ENCODE results near the gene GRIN2A.

Gene GRIN2A

DNA sequence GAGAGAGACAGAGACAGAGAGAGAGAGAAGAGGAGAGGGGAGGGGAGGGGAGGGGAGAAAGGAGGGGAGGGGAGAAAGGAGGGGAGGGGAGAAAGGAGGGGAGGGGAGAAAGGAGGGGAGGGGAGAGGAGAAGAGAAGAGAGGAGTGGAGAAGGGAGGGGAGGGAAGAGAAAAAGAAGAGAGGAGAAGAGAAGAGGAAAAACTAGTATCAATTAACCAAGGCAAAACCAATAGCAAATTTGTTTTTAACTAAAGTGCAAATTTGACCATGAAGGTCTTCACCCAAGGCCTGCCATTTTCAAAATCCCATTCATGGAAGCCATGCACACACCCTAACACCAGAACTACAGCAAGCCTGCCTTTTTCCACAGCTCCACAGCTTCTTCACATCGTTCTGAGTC is 16.6 kb downstream of the GRIN2A start:
- Histone ChIP-seq H3K27me3 (ENCODE audit: insufficient read depth, low read length) (no peaks in the 10 kb centered on the region), H3K4me3 (ENCODE audit: low read depth, low read length) (no peak overlapping the region), H2AFZ (ENCODE audit: low read length, unreplicated experiment) (no peak overlapping the region), H3K36me3 (ENCODE audit: insufficient read depth, low read length) (no peaks in the 10 kb centered on the region), H3K79me2 (ENCODE audit: control insufficient read depth, insufficient read depth, low read length, unreplicated experiment) (no peaks in the 10 kb centered on the region), H3K27ac (ENCODE audit: low read depth, low read length) (no peak overlapping the region), H3K4me1 (ENCODE audit: control insufficient read depth, insufficient read depth, low read length, unreplicated experiment) (no peaks in the 10 kb centered on the region)

DNA sequence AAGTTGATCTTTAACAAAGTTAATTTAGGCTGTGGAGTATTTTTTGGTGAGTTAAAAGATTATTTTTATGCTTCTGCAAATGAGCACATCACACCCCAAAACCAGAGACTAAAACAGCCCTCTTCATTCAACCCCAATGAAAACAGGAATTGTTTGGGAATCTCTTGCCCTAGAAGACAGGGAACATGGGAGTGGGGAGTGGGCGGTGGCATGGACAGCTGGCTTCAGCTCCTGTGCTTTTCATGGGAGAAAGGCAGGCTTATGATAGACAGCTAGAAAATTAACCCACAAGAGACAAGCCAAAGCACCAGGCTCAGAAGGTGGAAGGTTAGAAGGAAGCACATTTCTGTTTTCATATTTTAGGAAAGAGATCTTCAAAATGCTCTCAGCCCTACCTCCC is 19.2 kb downstream of the GRIN2A start:
- no peaks in the 10 kb centered on the region for H3K27me3 ChIP-seq (ENCODE audit: insufficient read depth, low read length)
- no peaks in the 10 kb centered on the region for H3K79me2 ChIP-seq (ENCODE audit: control insufficient read depth, insufficient read depth, low read length, unreplicated experiment)
- no peak overlapping the region for H2AFZ ChIP-seq (ENCODE audit: low read length, unreplicated experiment)
- H3K36me3 ChIP-seq (ENCODE audit: insufficient read depth, low read length): no peaks in the 10 kb centered on the region
- no peaks in the 10 kb centered on the region for H3K4me1 ChIP-seq (ENCODE audit: control insufficient read depth, insufficient read depth, low read length, unreplicated experiment)
- H3K27ac ChIP-seq (ENCODE audit: low read depth, low read length): no peak overlapping the region
- H3K4me3 ChIP-seq (ENCODE audit: low read depth, low read length): no peak overlapping the region

DNA sequence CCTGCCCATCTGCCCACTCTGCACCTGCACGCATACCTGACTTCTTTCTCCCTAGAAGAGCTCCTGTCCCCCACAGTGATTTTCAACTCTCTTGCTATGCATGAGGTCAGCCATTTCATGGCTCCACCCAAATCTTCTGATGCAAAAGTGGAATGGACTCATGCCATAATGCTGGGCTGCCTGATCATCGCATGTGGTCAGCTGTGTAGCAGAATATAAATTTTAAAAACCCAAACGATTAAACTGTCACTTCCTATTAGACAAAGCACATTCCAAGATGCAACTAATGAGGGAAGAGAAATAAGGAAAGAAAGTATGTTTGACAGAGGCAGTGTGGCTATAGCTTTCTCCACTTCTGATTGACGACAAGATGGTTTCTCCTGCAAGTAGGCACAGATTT is 26.1 kb downstream of the GRIN2A start:
- H3K4me3 ChIP-seq (ENCODE audit: low read depth, low read length): no peak overlapping the region
- no peak overlapping the region for H3K27ac ChIP-seq (ENCODE audit: low read depth, low read length)

DNA sequence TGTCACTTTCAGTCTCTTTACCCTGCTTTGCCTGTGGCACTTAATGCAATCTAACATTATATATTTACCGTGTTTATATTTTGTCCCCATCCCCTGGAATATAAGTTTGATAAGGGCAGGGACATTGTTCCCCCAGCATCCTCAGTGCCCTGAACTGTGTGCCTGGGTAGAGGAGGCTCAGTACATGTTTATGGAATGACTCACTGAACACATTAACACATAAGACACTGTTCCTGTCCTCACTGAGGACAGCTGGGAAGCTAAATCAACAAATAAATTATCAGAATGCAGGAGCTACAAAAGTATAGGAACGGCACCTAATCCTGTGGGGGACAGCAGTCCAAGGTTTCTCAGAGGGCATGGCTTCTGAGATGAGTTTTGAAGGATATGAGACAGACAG is 27.8 kb downstream of the GRIN2A start:
- no peaks in the 10 kb centered on the region for H3K27me3 ChIP-seq (ENCODE audit: insufficient read depth, low read length)
- no peaks in the 10 kb centered on the region for H3K79me2 ChIP-seq (ENCODE audit: control insufficient read depth, insufficient read depth, low read length, unreplicated experiment)
- no peaks in the 10 kb centered on the region for H3K4me1 ChIP-seq (ENCODE audit: control insufficient read depth, insufficient read depth, low read length, unreplicated experiment)
- H3K36me3 ChIP-seq (ENCODE audit: insufficient read depth, low read length): no peaks in the 10 kb centered on the region
- H2AFZ ChIP-seq (ENCODE audit: low read length, unreplicated experiment): no peak overlapping the region
- no peak overlapping the region for H3K4me3 ChIP-seq (ENCODE audit: low read depth, low read length)
- no peak overlapping the region for H3K27ac ChIP-seq (ENCODE audit: low read depth, low read length)

More for the DNA sequence above, 26.1 kb downstream of the GRIN2A start:
- H3K36me3 ChIP-seq (ENCODE audit: insufficient read depth, low read length): no peaks in the 10 kb centered on the region
- no peaks in the 10 kb centered on the region for H3K4me1 ChIP-seq (ENCODE audit: control insufficient read depth, insufficient read depth, low read length, unreplicated experiment)
- no peaks in the 10 kb centered on the region for H3K27me3 ChIP-seq (ENCODE audit: insufficient read depth, low read length)
- H2AFZ ChIP-seq (ENCODE audit: low read length, unreplicated experiment): no peak overlapping the region
- no peaks in the 10 kb centered on the region for H3K79me2 ChIP-seq (ENCODE audit: control insufficient read depth, insufficient read depth, low read length, unreplicated experiment)

DNA sequence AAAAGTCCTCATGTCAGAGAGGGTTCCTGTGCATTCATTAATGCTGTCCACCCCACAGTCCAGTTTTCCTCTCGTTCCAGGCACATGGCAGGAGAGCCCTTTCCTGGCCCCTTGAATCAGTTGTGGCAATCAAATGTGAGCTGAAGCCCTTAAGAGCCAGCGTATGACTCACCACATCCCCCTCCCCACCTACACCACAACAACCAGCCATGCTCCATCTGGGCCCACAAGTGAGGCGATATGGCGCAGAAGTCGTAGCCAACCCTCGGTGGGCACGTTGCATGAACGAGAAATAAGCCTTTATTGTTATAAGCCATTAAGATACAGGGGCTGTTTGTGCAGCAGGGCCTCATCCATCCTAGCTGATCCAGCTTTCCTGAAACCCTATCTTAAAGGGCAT is 28.2 kb downstream of the GRIN2A start:
- no peak overlapping the region for H3K27ac ChIP-seq (ENCODE audit: low read depth, low read length)
- no peaks in the 10 kb centered on the region for H3K27me3 ChIP-seq (ENCODE audit: insufficient read depth, low read length)
- no peaks in the 10 kb centered on the region for H3K79me2 ChIP-seq (ENCODE audit: control insufficient read depth, insufficient read depth, low read length, unreplicated experiment)
- no peak overlapping the region for H2AFZ ChIP-seq (ENCODE audit: low read length, unreplicated experiment)
- H3K36me3 ChIP-seq (ENCODE audit: insufficient read depth, low read length): no peaks in the 10 kb centered on the region
- no peak overlapping the region for H3K4me3 ChIP-seq (ENCODE audit: low read depth, low read length)
- H3K4me1 ChIP-seq (ENCODE audit: control insufficient read depth, insufficient read depth, low read length, unreplicated experiment): no peaks in the 10 kb centered on the region

DNA sequence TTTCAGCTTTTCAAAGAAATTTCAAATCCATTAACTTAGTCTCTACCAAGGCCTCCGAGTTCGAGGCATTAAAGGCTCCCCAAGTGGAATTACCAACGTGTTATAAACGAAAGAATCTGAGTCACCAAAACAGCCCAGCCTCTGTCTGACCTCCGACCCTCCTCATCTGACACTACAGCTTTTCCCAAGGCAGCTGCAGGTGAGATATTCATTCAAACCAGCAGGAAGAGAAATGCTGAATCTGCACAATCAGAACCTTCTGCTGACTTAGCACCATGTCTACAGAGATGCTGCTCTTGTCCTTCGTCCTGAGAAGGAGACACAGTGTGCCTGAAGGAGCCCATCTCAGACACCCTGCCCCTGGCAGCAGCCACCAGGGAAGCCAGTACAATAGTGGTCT is 30.5 kb downstream of the GRIN2A start:
- Histone ChIP-seq H2AFZ (ENCODE audit: low read length, unreplicated experiment) (no peak overlapping the region), H3K79me2 (ENCODE audit: control insufficient read depth, insufficient read depth, low read length, unreplicated experiment) (no peaks in the 10 kb centered on the region), H3K36me3 (ENCODE audit: insufficient read depth, low read length) (no peaks in the 10 kb centered on the region), H3K4me1 (ENCODE audit: control insufficient read depth, insufficient read depth, low read length, unreplicated experiment) (no peaks in the 10 kb centered on the region), H3K27ac (ENCODE audit: low read depth, low read length) (no peak overlapping the region), H3K27me3 (ENCODE audit: insufficient read depth, low read length) (no peaks in the 10 kb centered on the region), H3K4me3 (ENCODE audit: low read depth, low read length) (no peak overlapping the region)

DNA sequence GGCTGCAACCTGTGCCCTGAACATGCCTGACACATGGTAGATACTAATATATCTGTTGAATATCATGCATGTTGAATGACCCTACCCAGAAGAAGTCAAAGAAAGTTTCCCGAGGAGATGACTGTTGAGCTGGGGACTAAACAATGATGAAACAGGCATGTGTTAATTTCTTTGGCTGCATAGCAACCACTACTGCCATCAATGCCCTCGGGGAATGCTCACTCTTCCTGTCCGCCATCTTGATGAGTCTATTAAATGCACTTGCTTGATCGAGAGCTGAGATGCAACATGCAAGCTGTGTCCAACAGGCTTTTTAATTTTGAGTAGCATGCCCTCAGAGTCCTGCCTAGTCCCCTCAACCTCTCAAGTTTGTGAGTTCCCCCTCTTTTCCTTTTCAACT is 31.3 kb downstream of the GRIN2A start:
- Histone ChIP-seq H3K36me3 (ENCODE audit: insufficient read depth, low read length) (no peaks in the 10 kb centered on the region), H3K4me1 (ENCODE audit: control insufficient read depth, insufficient read depth, low read length, unreplicated experiment) (no peaks in the 10 kb centered on the region), H3K27ac (ENCODE audit: low read depth, low read length) (no peak overlapping the region), H3K27me3 (ENCODE audit: insufficient read depth, low read length) (no peaks in the 10 kb centered on the region), H2AFZ (ENCODE audit: low read length, unreplicated experiment) (no peak overlapping the region), H3K79me2 (ENCODE audit: control insufficient read depth, insufficient read depth, low read length, unreplicated experiment) (no peaks in the 10 kb centered on the region), H3K4me3 (ENCODE audit: low read depth, low read length) (no peak overlapping the region)

DNA sequence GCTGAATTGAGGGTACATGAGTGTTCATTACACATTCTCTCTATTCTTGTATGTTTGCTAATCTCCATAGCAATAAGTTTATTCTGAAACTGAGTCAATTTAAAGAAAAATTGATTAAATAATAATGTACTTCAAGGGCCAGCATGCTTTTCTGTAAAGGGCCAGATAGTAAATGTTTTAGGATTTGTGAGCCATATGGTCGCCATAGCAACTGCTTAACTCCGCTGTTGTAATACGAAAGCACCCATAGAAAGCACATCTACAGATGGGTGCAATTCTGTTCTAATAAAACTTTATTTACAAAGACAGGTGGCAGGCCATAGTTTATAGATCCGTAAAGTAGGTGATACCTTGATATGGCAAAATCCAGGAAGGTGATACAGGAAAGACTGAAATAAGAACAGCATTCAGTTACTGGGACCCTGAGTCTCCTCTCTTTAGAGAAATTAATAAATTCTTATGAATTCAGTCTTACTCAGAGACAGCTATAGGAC is 36.6 kb downstream of the GRIN2A start:
- Histone ChIP-seq H3K4me1 (ENCODE audit: control insufficient read depth, insufficient read depth, low read length, unreplicated experiment) (no peaks in the 10 kb centered on the region), H3K36me3 (ENCODE audit: insufficient read depth, low read length) (no peaks in the 10 kb centered on the region), H3K79me2 (ENCODE audit: control insufficient read depth, insufficient read depth, low read length, unreplicated experiment) (no peaks in the 10 kb centered on the region), H3K4me3 (ENCODE audit: low read depth, low read length) (no peak overlapping the region), H3K27ac (ENCODE audit: low read depth, low read length) (no peak overlapping the region), H2AFZ (ENCODE audit: low read length, unreplicated experiment) (no peak overlapping the region), H3K27me3 (ENCODE audit: insufficient read depth, low read length) (no peaks in the 10 kb centered on the region)

DNA sequence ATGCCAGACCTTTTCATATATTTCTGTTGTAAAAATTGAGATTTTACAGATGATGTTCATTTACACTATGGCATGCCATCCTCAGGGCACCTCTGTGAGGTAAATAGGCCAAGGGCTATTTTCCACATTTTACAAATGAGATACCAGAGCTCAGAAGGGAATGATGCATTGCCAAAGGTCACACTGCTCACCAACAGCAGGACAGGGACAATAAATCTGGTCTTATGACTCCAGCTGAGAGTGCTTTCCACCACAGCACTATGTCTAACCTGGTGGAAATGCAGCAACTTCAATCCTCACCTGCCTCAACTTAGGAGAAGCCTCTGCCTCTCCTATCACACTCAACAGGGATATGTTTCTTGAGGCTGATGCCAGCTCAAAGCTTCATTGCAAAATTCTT is 40.6 kb downstream of the GRIN2A start:
- H3K27me3 ChIP-seq (ENCODE audit: insufficient read depth, low read length): no peaks in the 10 kb centered on the region
- no peaks in the 10 kb centered on the region for H3K36me3 ChIP-seq (ENCODE audit: insufficient read depth, low read length)
- no peaks in the 10 kb centered on the region for H3K79me2 ChIP-seq (ENCODE audit: control insufficient read depth, insufficient read depth, low read length, unreplicated experiment)
- H2AFZ ChIP-seq (ENCODE audit: low read length, unreplicated experiment): no peak overlapping the region
- no peak overlapping the region for H3K4me3 ChIP-seq (ENCODE audit: low read depth, low read length)
- H3K4me1 ChIP-seq (ENCODE audit: control insufficient read depth, insufficient read depth, low read length, unreplicated experiment): no peaks in the 10 kb centered on the region
- H3K27ac ChIP-seq (ENCODE audit: low read depth, low read length): no peak overlapping the region

DNA sequence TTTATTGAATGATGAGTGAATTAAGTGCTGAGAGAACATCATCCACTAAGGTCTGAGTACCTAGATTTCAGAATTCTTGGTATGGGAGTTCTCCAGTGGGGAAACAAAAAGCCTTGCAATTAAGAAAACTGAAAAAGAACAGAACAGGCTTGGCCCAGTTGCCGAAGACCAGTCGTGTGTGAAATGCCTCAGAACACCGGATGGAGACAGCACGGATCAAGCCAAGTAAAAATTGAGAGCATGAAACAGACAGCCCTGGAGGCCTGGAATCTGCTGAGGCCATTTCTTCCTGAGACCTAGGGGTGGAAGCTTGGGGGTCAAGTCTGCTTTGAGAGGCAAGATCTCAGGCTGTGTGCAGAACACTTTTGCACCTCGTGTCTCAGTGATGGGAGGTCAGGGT is 43.3 kb downstream of the GRIN2A start:
- Histone ChIP-seq H3K4me3 (ENCODE audit: low read depth, low read length) (no peak overlapping the region), H2AFZ (ENCODE audit: low read length, unreplicated experiment) (no peak overlapping the region), H3K4me1 (ENCODE audit: control insufficient read depth, insufficient read depth, low read length, unreplicated experiment) (no peaks in the 10 kb centered on the region), H3K79me2 (ENCODE audit: control insufficient read depth, insufficient read depth, low read length, unreplicated experiment) (no peaks in the 10 kb centered on the region), H3K27ac (ENCODE audit: low read depth, low read length) (no peak overlapping the region), H3K36me3 (ENCODE audit: insufficient read depth, low read length) (no peaks in the 10 kb centered on the region), H3K27me3 (ENCODE audit: insufficient read depth, low read length) (no peaks in the 10 kb centered on the region)

DNA sequence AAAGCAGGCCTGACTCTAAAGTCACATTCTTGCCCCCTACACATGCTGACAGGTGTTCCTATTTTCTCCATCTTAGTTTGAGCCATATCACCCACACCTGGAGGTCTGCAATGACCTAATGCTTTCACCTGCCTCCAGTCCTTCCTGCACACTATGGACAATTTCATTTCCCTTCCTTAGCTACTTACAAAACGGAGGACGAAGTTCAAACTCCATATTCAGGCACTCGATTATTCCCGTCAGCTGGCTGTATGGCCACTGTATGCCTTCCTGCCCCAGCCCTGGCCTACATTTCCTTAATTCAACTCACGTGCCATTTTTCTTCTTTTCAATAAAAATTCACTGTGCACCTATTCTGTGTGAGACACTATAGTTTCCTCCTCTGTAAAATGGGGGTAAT is 44.9 kb downstream of the GRIN2A start:
- no peak overlapping the region for H2AFZ ChIP-seq (ENCODE audit: low read length, unreplicated experiment)
- no peak overlapping the region for H3K27ac ChIP-seq (ENCODE audit: low read depth, low read length)
- H3K4me1 ChIP-seq (ENCODE audit: control insufficient read depth, insufficient read depth, low read length, unreplicated experiment): no peaks in the 10 kb centered on the region
- H3K79me2 ChIP-seq (ENCODE audit: control insufficient read depth, insufficient read depth, low read length, unreplicated experiment): no peaks in the 10 kb centered on the region
- H3K4me3 ChIP-seq (ENCODE audit: low read depth, low read length): no peak overlapping the region
- no peaks in the 10 kb centered on the region for H3K36me3 ChIP-seq (ENCODE audit: insufficient read depth, low read length)
- H3K27me3 ChIP-seq (ENCODE audit: insufficient read depth, low read length): no peaks in the 10 kb centered on the region
